HepG2 (cell line): Measurements from ENCODE around the gene NXT2. TPM values are rescaled to one million over a fixed set of nuclear protein-coding genes. Genes with fewer than 3 reads are reported as not detected.

Experiments used
- ARID5B ChIP-seq: IDR thresholded peaks from 2 replicates; pipeline ENCODE4 v1.4.0; 2020; ENCODE audit warnings: mild to moderate bottlenecking, missing genetic modification reagents
- ARNTL ChIP-seq: sonication (generic); formaldehyde crosslinking; IDR thresholded peaks from 2 replicates; pipeline ENCODE4 v1.4.0; 2020; ENCODE audit warnings: mild to moderate bottlenecking, missing genetic modification reagents
- DNMT3B ChIP-seq: conservative IDR thresholded peaks from 2 replicates; pipeline ENCODE4 v1.6.1; 2016; ENCODE audit warnings: missing biosample characterization, control low read depth
- DR1 ChIP-seq: sonication (generic); formaldehyde crosslinking; IDR thresholded peaks from 2 replicates; pipeline ENCODE4 v1.8.0; 2021; ENCODE audit warnings: mild to moderate bottlenecking, missing genetic modification reagents, inconsistent platforms
- HNF1B ChIP-seq: sonication (generic); formaldehyde crosslinking; IDR thresholded peaks from 2 replicates; pipeline ENCODE4 v1.5.1; 2020; ENCODE audit warnings: mild to moderate bottlenecking, moderate library complexity, missing genetic modification reagents
- IKZF1 ChIP-seq: fragments of 450-650 bp; IDR thresholded peaks from 2 replicates; pipeline ENCODE4 v1.7.1; 2016
- MAZ ChIP-seq, 2 experiments: sonication (generic) in 1 of 2; formaldehyde crosslinking in 1 of 2; IDR thresholded peaks; 2 replicates each; pipeline versions ENCODE4 v1.5.0 to v1.6.1; 2012 to 2020; ENCODE audit warnings: low read depth in 2 of 2, mild to moderate bottlenecking in 2 of 2, borderline replicate concordance in 1 of 2, improper control_type of control experiment in 1 of 2, low read length in 1 of 2, missing genetic modification reagents in 1 of 2, moderate library complexity in 1 of 2
- POGZ ChIP-seq: sonication (generic); formaldehyde crosslinking; IDR thresholded peaks from 2 replicates; pipeline ENCODE4 v1.4.0; 2020; ENCODE audit warnings: mild to moderate bottlenecking, missing genetic modification reagents
- POLR2G ChIP-seq: fragments of 200-400 bp; formaldehyde crosslinking; IDR thresholded peaks from 2 replicates; pipeline ENCODE4 v1.6.1; 2018; ENCODE audit warnings: mild to moderate bottlenecking, low read depth, low read length, moderate library complexity
- THAP11 ChIP-seq: IDR thresholded peaks from 2 replicates; pipeline ENCODE4 v1.6.1; 2016; ENCODE audit warnings: missing biosample characterization, missing genetic modification reagents
- ZNF160 ChIP-seq: sonication (generic); formaldehyde crosslinking; IDR thresholded peaks from 2 replicates; pipeline ENCODE4 v1.8.0; 2022; ENCODE audit warnings: mild to moderate bottlenecking, inconsistent platforms, missing genetic modification reagents
- ZNF253 ChIP-seq: sonication (generic); formaldehyde crosslinking; IDR thresholded peaks from 2 replicates; pipeline ENCODE4 v1.8.0; 2022; ENCODE audit warnings: mild to moderate bottlenecking, missing genetic modification reagents, borderline replicate concordance
- ZNF446 ChIP-seq: sonication (generic); formaldehyde crosslinking; IDR thresholded peaks from 2 replicates; pipeline ENCODE4 v1.5.0; 2020; ENCODE audit warnings: mild to moderate bottlenecking, missing genetic modification reagents
- ZNF766 ChIP-seq: sonication (generic); formaldehyde crosslinking; IDR thresholded peaks from 2 replicates; pipeline ENCODE4 v1.5.0; 2020; ENCODE audit warnings: missing genetic modification reagents, borderline replicate concordance
- ZNF776 ChIP-seq: sonication (generic); formaldehyde crosslinking; IDR thresholded peaks from 2 replicates; pipeline ENCODE4 v1.4.0; 2020; ENCODE audit warnings: mild to moderate bottlenecking, missing genetic modification reagents
- ZSCAN5A ChIP-seq: sonication (generic); formaldehyde crosslinking; IDR thresholded peaks from 2 replicates; pipeline ENCODE4 v1.8.0; 2022; ENCODE audit warnings: mild to moderate bottlenecking, missing genetic modification reagents, borderline replicate concordance
- polyA plus RNA-seq, 8 experiments: library from polyadenylated mRNA; depleted of rRNA in 3 of 8; stranded (reverse) in 7 of 8; unstranded in 1 of 8; fragments of >200 nt; fragmentation: Illumina TruSeq in 4 of 8; extraction: Trizol in 4 of 8; gene quantifications; 2 replicates each; pipeline versions ENCODE4 v1.2.1 to v1.2.3, GENCODE V29; 2011 to 2016; ENCODE audit warnings: low read depth in 4 of 8, missing spikeins in 1 of 8, mixed read lengths in 1 of 8; ENCODE audit not compliant: insufficient read depth in 1 of 8
- total RNA-seq, 5 experiments: library from RNA; depleted of rRNA; stranded (reverse); fragments of >200 nt; fragmentation: Illumina TruSeq; extraction: Trizol; gene quantifications; 2 replicates each; pipeline ENCODE4 v1.2.3, GENCODE V29; 2016; ENCODE audit warnings: low read depth in 1 of 5
- TF ChIP-seq, protein P1 (sequence below): sonication (generic); formaldehyde crosslinking; IDR thresholded peaks from 2 replicates; pipeline ENCODE4 v1.4.0; 2020; ENCODE audit warnings: missing genetic modification reagents
- TF ChIP-seq, protein P2 (sequence below): IDR thresholded peaks from 2 replicates; pipeline ENCODE4 v1.6.1; 2012; ENCODE audit warnings: inconsistent platforms
- TF ChIP-seq, protein P3 (sequence below): IDR thresholded peaks from 2 replicates; pipeline ENCODE4 v1.6.1; 2016

NXT2 gene
- total and polyA plus RNA-seq, 2 of the 13 experiments (the other 11 are each of a cell fraction or from before 2014, with no cell fraction given), result 9.5 to 14.9 TPM

DNA sequence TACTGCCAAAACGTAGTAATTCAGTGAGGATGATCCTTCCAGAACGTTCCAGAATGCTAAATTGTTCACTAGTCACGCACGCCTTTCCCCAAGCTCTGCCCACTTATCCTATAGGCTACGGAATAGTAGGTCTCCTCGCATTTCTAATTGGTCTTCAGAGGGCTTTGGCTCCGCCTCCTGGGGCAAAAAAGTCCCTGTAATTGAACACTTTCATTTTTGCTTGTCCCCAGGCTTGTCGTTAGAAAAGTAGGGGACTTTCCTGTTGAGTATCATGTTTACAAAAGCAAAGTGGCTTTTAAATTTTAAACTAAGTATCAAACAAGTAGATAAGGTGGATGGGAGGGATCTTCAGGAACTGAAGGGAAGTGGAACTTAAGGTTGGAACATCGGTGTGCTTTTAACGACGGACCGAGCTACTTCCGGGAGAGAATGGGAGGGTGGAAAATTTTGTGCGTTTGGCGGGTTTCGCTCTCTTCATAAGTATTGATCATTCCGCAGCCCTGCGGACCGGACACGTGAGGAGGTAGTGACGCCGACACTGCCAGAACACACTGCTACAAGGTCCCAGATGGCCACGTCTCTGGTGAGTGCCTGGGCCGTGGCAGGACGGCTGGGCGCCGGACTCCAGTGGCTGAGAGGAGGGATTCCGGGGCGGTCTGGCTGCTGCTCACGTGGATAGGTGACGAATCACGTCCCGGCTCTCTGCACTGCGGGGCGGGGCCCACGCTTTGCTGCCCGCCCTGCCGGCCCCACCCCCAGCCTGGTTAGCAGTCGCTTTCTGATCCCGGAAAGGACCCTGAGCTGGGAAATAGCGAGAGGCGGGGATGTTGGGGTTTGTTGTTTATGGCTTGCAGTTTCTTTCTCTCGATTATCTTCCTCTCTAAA lies at the start of gene NXT2 (continued):
- TF ChIP-seq ARID5B (CRISPR knock-in tag) (peak; percentile 36; the same call in 1 of the 2 replicates), POGZ (peak; percentile 63; the same call in 1 of the 2 replicates), IKZF1 (no peak), ARNTL (CRISPR knock-in tag) (peak; percentile 71), ZNF253 (CRISPR knock-in tag) (no peak), MAZ (IDR thresholded peaks at IDR 0.05; ENCODE audit: borderline replicate concordance, low read depth, low read length) (no peak), MAZ (CRISPR knock-in tag; IDR thresholded peaks at IDR 0.05; ENCODE audit: low read depth) (no peak; the same call in 1 of the 2 replicates), POLR2G (peak; percentile 86), DNMT3B (CRISPR knock-in tag) (no peak), THAP11 (CRISPR knock-in tag) (peak; percentile 89), HNF1B (CRISPR knock-in tag) (0 out of 2 replicates have a peak, but pooled peaks have one; percentile 17), ZSCAN5A (no peak), ZNF160 (CRISPR knock-in tag) (0 out of 2 replicates have a peak, but pooled peaks have one; percentile 22), DR1 (CRISPR knock-in tag) (no peak; the same call in 1 of the 2 replicates), ZNF776 (CRISPR knock-in tag) (no peak), ZNF446 (CRISPR knock-in tag) (no peak), ZNF766 (CRISPR knock-in tag) (no peak)
- TF ChIP-seq, protein P1, sequence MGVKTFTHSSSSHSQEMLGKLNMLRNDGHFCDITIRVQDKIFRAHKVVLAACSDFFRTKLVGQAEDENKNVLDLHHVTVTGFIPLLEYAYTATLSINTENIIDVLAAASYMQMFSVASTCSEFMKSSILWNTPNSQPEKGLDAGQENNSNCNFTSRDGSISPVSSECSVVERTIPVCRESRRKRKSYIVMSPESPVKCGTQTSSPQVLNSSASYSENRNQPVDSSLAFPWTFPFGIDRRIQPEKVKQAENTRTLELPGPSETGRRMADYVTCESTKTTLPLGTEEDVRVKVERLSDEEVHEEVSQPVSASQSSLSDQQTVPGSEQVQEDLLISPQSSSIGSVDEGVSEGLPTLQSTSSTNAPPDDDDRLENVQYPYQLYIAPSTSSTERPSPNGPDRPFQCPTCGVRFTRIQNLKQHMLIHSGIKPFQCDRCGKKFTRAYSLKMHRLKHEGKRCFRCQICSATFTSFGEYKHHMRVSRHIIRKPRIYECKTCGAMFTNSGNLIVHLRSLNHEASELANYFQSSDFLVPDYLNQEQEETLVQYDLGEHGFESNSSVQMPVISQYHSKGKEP (CRISPR knock-in tag), result no peak
- TF ChIP-seq, protein P2, sequence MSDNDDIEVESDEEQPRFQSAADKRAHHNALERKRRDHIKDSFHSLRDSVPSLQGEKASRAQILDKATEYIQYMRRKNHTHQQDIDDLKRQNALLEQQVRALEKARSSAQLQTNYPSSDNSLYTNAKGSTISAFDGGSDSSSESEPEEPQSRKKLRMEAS, result peak; percentile 48
- TF ChIP-seq, protein P3, sequence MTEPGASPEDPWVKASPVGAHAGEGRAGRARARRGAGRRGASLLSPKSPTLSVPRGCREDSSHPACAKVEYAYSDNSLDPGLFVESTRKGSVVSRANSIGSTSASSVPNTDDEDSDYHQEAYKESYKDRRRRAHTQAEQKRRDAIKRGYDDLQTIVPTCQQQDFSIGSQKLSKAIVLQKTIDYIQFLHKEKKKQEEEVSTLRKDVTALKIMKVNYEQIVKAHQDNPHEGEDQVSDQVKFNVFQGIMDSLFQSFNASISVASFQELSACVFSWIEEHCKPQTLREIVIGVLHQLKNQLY, result 0 out of 2 replicates have a peak, but pooled peaks have one; percentile 16
